Heart left ventricle (tissue), 16 donors: Measurements from ENCODE around the gene SRGAP3. TPM values are rescaled to one million over a fixed set of nuclear protein-coding genes. Genes with fewer than 3 reads are reported as not detected.

Experiments used
- ATAC-seq, 4 donors: fragments of 200-7000 bp; cut with Tn5 transposase; one replicate each; pipeline ENCODE4 v1.9.1; 2020 to 2022; ENCODE audit warnings: moderate library complexity in 4 of 4, mild to moderate bottlenecking in 3 of 4, moderate number of reproducible peaks in 1 of 4
- DNase-seq, 5 donors: peaks; one replicate each; pipeline ENCODE4 v3.0.0-alpha.2; 2020
- H3K27ac ChIP-seq, 12 donors: fragments of 200-600 bp; sonication (generic) in 4 of 12; one replicate each; pipeline versions ENCODE4 v1.5.0 to v1.8.0; 2016 to 2022; ENCODE audit warnings: mild to moderate bottlenecking in 2 of 12
- H3K27me3 ChIP-seq, 9 donors: fragments of 200-600 bp; sonication (generic) in 2 of 9; one replicate each; pipeline versions ENCODE4 v1.5.1 to v1.8.0; 2016 to 2022; ENCODE audit warnings: mild to moderate bottlenecking in 3 of 9
- H3K36me3 ChIP-seq, 9 donors: fragments of 200-600 bp; sonication (generic) in 2 of 9; one replicate each; pipeline versions ENCODE4 v1.5.0 to v1.8.0; 2018 to 2022; ENCODE audit warnings: mild to moderate bottlenecking in 2 of 9
- H3K4me1 ChIP-seq, 12 donors: fragments of 200-600 bp; sonication (generic) in 4 of 12; one replicate each; pipeline versions ENCODE4 v1.5.0 to v1.8.0; 2016 to 2022; ENCODE audit warnings: mild to moderate bottlenecking in 3 of 12
- H3K4me3 ChIP-seq, 12 donors: fragments of 200-600 bp; sonication (generic) in 4 of 12; one replicate each; pipeline versions ENCODE4 v1.5.0 to v1.8.0; 2017 to 2022; ENCODE audit warnings: mild to moderate bottlenecking in 9 of 12, moderate library complexity in 4 of 12
- H3K9me3 ChIP-seq, 12 donors: fragments of 200-600 bp; sonication (generic) in 4 of 12; one replicate each; pipeline versions ENCODE4 v1.5.0 to v1.8.0; 2016 to 2022; ENCODE audit warnings: mild to moderate bottlenecking in 1 of 12
- POLR2A ChIP-seq, 2 donors: fragments of 450-650 bp; IDR thresholded peaks; one replicate each; pipeline ENCODE4 v1.6.1; 2017; ENCODE audit warnings: antibody characterized with exemption in 2 of 2, mild to moderate bottlenecking in 2 of 2, moderate library complexity in 2 of 2
- WGBS, 4 donors: extraction: QIAGEN DNeasy Blood & Tissue Kit in 2 of 4; methylation state at CpG; one replicate each; pipeline versions ENCODE4 v1.1.5 to v1.1.7; 2013 to 2018; 5-methylcytosine and 5-hydroxymethylcytosine counted together
- intact Hi-C, 10 donors: fragments of 100-400 bp; cut with DNase I; formaldehyde crosslinking; loops; one replicate each; pipeline versions ENCODE4 v1.11.1 to v1.14.2; 2022
- polyA plus RNA-seq, 2 donors: library from polyadenylated mRNA; stranded (reverse); fragments of 200-250 nt; gene quantifications; one replicate each; pipeline ENCODE4 v1.2.3, GENCODE V29; 2013
- total RNA-seq, 9 donors: library from RNA; depleted of rRNA in 2 of 9; stranded (reverse); fragments of >200 nt in 2 of 9; fragmentation: NEBNext Ultra II Directional in 3 of 9; extraction: Animal tissue kit (Norgen Biotek cat#: 25700) in 3 of 9; gene quantifications; one replicate each; pipeline versions ENCODE4 v1.1.0 to v1.2.4, GENCODE V29; 2016 to 2023
- TF ChIP-seq, protein P1 (sequence below), 12 donors: fragments of 200-600 bp; sonication (generic) in 4 of 12; IDR thresholded peaks; one replicate each; pipeline versions ENCODE4 v1.5.0 to v1.8.0; 2018 to 2022; ENCODE audit warnings: antibody characterized with exemption in 12 of 12, mild to moderate bottlenecking in 5 of 12
- donor health status: ischemic (EF 13 %, LVEDD 7.1; RV severe dilation, severe dysfunction).
- donor health status: healthy with polysubstance abuse.
- donor health status: DM: no; HTN: yes; CAD: no.
- donor health status: DM: no; HTN: no; CAD: no.
- donor health status: ischemic (EF 25% LVEDD 6.9; RV normal size, moderate dysfunction).
- donor health status: ischemic (EF 25% LVEDD 5.7; RV mildly dilated, moderate dysfunction).
- donor health status: healthy.
- donor health status: DM: yes; HTN: yes; CAD: no.
- donor health status: ischemic (EF 35%, LVEDD 5.7; RV mildly dilated, moderate dysfunction).
- donor health status: nonischemic (EF 11% LVEDD 7.7; RV severe dilation, severe dysfunction).
- donor health status: DM: yes; HTN: yes; CAD: no.
- donor health status: PGD.
- donor health status: ischemic (EF 29% LVEDD 5.4; RV normal size, mild dysfunction).
- donor health status: nonischemic (EF 23%, LVEDD 6.1; RV moderate dilation, normal function).

SRGAP3 gene
- total and polyA plus RNA-seq, 11 donors, result 1.4 to 16.8 (median 9.0) TPM

DNA sequence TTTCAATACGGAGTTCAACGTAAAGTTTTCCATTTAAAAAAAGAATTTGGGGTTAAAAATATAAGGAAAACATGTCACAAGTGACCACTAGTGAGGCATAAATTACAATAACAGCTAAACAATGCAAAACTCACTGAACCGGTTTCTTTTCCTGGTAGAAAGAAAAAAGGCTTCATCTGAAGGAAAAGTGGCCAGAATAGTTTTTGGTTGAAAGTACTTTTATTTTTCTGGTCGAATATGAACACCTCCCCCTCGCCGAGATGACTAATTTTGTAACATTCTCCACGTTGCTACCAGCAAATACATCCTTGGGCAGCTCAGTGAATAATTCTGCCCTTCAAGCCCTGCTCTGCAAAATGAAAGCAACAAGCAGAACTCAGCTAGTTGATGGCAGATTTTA is 3.9 kb upstream of the SRGAP3 start:
- Histone ChIP-seq H3K4me3 (no peak overlapping the region), H3K9me3 (peaks cover 0 to 17% (median 6%) of the 10 kb centered on the region in 12 donors), H3K36me3 (no peaks in the 10 kb centered on the region), H3K27me3 (no peaks in the 10 kb centered on the region), H3K27ac (no peak overlapping the region), H3K4me1 (peaks cover 0 to 24% (median 4%) of the 10 kb centered on the region in 12 donors)
- intact Hi-C loops, result no loop called here
- DNase-seq, result no peak
- no peak for TF ChIP-seq POLR2A (IDR thresholded peaks at IDR 0.05)
- TF ChIP-seq, protein P1, sequence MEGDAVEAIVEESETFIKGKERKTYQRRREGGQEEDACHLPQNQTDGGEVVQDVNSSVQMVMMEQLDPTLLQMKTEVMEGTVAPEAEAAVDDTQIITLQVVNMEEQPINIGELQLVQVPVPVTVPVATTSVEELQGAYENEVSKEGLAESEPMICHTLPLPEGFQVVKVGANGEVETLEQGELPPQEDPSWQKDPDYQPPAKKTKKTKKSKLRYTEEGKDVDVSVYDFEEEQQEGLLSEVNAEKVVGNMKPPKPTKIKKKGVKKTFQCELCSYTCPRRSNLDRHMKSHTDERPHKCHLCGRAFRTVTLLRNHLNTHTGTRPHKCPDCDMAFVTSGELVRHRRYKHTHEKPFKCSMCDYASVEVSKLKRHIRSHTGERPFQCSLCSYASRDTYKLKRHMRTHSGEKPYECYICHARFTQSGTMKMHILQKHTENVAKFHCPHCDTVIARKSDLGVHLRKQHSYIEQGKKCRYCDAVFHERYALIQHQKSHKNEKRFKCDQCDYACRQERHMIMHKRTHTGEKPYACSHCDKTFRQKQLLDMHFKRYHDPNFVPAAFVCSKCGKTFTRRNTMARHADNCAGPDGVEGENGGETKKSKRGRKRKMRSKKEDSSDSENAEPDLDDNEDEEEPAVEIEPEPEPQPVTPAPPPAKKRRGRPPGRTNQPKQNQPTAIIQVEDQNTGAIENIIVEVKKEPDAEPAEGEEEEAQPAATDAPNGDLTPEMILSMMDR (IDR thresholded peaks at IDR 0.05), result no peak
- ATAC-seq, result no peak
- WGBS, 4 donors, result 75 to 83% (median 80%) methylated on average over 7 of the region's 7 CpGs

GRCh38 chr3:9251055-9251786 is 1.8 kb upstream of the SRGAP3 start:
- 40 to 66% (median 58%) methylated on average over 7 to 10 of the region's 10 CpGs for WGBS, 4 donors
- TF ChIP-seq, protein P1 (IDR thresholded peaks at IDR 0.05), result peak in 2 of 12 donors; percentile 7 to 14
- no peak for TF ChIP-seq POLR2A (IDR thresholded peaks at IDR 0.05)
- Histone ChIP-seq H3K4me1 (peaks cover 0 to 32% (median 8%) of the 10 kb centered on the region in 12 donors), H3K36me3 (no peaks in the 10 kb centered on the region), H3K27me3 (no peaks in the 10 kb centered on the region), H3K9me3 (no peaks in the 10 kb centered on the region), H3K27ac (peak overlapping the region in 10 of 12 donors; percentile 17 to 91 (median 78)), H3K4me3 (no peak overlapping the region)
- DNase-seq, result peak; percentile 68 to 89 (median 76)
- peak; percentile 86 to 92 (median 90) for ATAC-seq
- intact Hi-C loops, result no loop called here

DNA sequence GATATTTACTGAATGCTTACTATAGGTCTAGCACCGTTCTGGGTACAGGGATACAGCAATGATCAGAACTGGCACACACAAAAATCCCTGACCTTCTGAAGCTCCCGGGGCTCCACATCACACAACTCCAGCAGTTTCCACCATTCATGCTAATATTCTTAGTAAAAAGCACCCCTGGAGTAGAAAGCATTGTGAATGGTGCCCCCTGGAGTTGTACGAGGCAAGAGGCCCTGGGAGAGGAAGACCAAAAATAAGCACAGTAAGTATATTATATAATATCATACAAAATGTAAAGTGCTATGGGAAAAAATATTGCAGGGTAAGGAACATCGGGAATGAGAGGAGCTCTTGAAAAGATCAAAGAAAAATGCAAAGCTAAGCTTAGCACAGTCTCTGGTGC is 790 bp upstream of the SRGAP3 start:
- Histone ChIP-seq H3K4me1 (peaks cover 0 to 32% (median 8%) of the 10 kb centered on the region in 12 donors), H3K9me3 (no peaks in the 10 kb centered on the region), H3K36me3 (no peaks in the 10 kb centered on the region), H3K4me3 (peak overlapping the region in 10 of 12 donors; percentile 25 to 68 (median 60)), H3K27me3 (no peaks in the 10 kb centered on the region), H3K27ac (peak overlapping the region in 11 of 12 donors; percentile 35 to 91 (median 74))
- TF ChIP-seq POLR2A (IDR thresholded peaks at IDR 0.05), result no peak
- TF ChIP-seq, protein P1 (IDR thresholded peaks at IDR 0.05), result peak in 4 of 12 donors; percentile 28 to 34 (median 34)
- WGBS, 4 donors, result 38 to 67% (median 49%) methylated on average over 4 of the region's 4 CpGs
- DNase-seq, result no peak
- intact Hi-C loops, result no loop called here
- ATAC-seq, result peak in 1 of 4 donors; percentile 21

DNA sequence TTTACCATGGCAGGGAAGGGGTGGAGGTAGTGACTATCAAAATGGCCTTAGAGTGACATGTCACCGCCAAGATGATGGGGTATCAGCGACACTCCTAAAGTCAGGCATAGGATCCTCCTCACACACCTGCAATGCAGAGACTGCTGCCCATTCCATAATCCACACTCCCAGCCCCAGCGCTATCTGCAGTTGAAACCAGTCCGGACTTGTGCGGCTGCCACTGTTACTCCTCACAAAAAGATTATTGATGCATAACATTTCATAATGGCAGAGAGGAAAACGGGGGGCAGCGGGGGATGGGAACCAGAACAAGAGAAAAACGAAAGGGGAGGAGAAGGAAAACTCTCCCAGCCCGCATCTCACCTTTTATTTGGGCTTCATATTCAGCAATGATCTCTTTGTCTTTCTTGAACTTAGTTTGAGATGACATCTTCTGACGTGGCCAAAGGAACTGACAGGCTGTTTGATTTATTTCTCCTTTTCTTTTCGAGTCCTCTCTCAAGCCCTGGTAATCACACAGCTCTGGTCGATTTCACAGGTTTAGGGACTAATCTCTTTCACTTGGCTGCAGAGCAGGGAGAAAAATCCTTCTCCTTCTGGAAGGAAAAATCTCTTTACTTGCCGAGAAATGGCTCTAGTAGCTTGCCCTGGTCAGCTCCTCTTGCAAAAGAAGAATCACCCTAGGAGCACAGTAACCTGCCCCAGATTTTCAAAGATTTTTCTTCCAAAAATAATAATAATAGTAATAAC is 749 bp downstream of the SRGAP3 start:
- ATAC-seq, result peak in 1 of 4 donors; percentile 18
- TF ChIP-seq POLR2A (IDR thresholded peaks at IDR 0.05), result no peak
- TF ChIP-seq, protein P1 (IDR thresholded peaks at IDR 0.05), result no peak
- Histone ChIP-seq H3K27me3 (no peaks in the 10 kb centered on the region), H3K4me1 (peaks cover 0 to 37% (median 9%) of the 10 kb centered on the region in 12 donors), H3K36me3 (no peaks in the 10 kb centered on the region), H3K9me3 (no peaks in the 10 kb centered on the region), H3K4me3 (peak overlapping the region; percentile 25 to 68 (median 56)), H3K27ac (peak overlapping the region in 9 of 12 donors; percentile 58 to 91 (median 74))
- intact Hi-C loops, result loop anchor here in 3 of 10 donors (5.0 to 10.0 kb wide), 3 partner anchors 111 to 176 kb away; no protein-coding TSS in a partner anchor
- DNase-seq, result no peak
- 20 to 30% (median 25%) methylated on average over 13 of the region's 13 CpGs for WGBS, 4 donors
